WTC11 (cell line): ENCODE measurements around the gene PRKAR1B.

ENCODE experiments used
- ESRRA ChIP-seq: sonication (generic); formaldehyde crosslinking; IDR thresholded peaks from 2 replicates; pipeline ENCODE4 v1.8.1; 2022; ENCODE audit warnings: mild to moderate bottlenecking, missing genetic modification reagents, borderline replicate concordance
- NR2C2 ChIP-seq: sonication (generic); formaldehyde crosslinking; IDR thresholded peaks from 2 replicates; pipeline ENCODE4 v1.8.0; 2022; ENCODE audit warnings: mild to moderate bottlenecking, missing genetic modification reagents
- PRRX2 ChIP-seq: fragments of 250-450 bp; sonication (Bioruptor Pico); IDR thresholded peaks from 2 replicates; pipeline ENCODE4 v1.8.0; 2021; ENCODE audit warnings: mild to moderate bottlenecking
- SMAD4 ChIP-seq: sonication (generic); formaldehyde crosslinking; IDR thresholded peaks from 2 replicates; pipeline ENCODE4 v1.8.0; 2022; ENCODE audit warnings: mild to moderate bottlenecking, missing genetic modification reagents
- SOX15 ChIP-seq: fragments of 250-450 bp; sonication (Bioruptor Pico); IDR thresholded peaks from 2 replicates; pipeline ENCODE4 v1.9.0; 2021; ENCODE audit warnings: mild to moderate bottlenecking
- STAT6 ChIP-seq: sonication (generic); formaldehyde crosslinking; conservative IDR thresholded peaks from 2 replicates; pipeline ENCODE4 v1.8.1; 2023; ENCODE audit warnings: mild to moderate bottlenecking, low read depth, missing genetic modification reagents, moderate library complexity
- TCF7 ChIP-seq: sonication (generic); formaldehyde crosslinking; IDR thresholded peaks from 2 replicates; pipeline ENCODE4 v1.8.0; 2022; ENCODE audit warnings: mild to moderate bottlenecking, low read depth, missing genetic modification reagents, moderate library complexity
- TEAD1 ChIP-seq: sonication (generic); formaldehyde crosslinking; IDR thresholded peaks from 2 replicates; pipeline ENCODE4 v1.8.0; 2022; ENCODE audit warnings: mild to moderate bottlenecking, missing genetic modification reagents
- ZNF121 ChIP-seq: sonication (generic); formaldehyde crosslinking; IDR thresholded peaks from 2 replicates; pipeline ENCODE4 v1.8.0; 2023; ENCODE audit warnings: missing genetic modification reagents
- ZNF138 ChIP-seq: sonication (generic); formaldehyde crosslinking; conservative IDR thresholded peaks from 2 replicates; pipeline ENCODE4 v1.8.1; 2022; ENCODE audit warnings: mild to moderate bottlenecking, moderate library complexity, missing genetic modification reagents
- ZSCAN18 ChIP-seq: fragments of 250-450 bp; sonication (Bioruptor Pico); IDR thresholded peaks from 2 replicates; pipeline ENCODE4 v2.1.2; 2022; ENCODE audit warnings: mild to moderate bottlenecking, moderate library complexity
- TF ChIP-seq, protein P1 (sequence below): fragments of 200-600 bp; IDR thresholded peaks from 2 replicates; pipeline ENCODE4 v1.8.0; 2022; ENCODE audit warnings: antibody characterized with exemption
- TF ChIP-seq, protein P2 (sequence below): sonication (generic); formaldehyde crosslinking; conservative IDR thresholded peaks from 2 replicates; pipeline ENCODE4 v1.8.1; 2022; ENCODE audit warnings: mild to moderate bottlenecking, missing genetic modification reagents

DNA sequence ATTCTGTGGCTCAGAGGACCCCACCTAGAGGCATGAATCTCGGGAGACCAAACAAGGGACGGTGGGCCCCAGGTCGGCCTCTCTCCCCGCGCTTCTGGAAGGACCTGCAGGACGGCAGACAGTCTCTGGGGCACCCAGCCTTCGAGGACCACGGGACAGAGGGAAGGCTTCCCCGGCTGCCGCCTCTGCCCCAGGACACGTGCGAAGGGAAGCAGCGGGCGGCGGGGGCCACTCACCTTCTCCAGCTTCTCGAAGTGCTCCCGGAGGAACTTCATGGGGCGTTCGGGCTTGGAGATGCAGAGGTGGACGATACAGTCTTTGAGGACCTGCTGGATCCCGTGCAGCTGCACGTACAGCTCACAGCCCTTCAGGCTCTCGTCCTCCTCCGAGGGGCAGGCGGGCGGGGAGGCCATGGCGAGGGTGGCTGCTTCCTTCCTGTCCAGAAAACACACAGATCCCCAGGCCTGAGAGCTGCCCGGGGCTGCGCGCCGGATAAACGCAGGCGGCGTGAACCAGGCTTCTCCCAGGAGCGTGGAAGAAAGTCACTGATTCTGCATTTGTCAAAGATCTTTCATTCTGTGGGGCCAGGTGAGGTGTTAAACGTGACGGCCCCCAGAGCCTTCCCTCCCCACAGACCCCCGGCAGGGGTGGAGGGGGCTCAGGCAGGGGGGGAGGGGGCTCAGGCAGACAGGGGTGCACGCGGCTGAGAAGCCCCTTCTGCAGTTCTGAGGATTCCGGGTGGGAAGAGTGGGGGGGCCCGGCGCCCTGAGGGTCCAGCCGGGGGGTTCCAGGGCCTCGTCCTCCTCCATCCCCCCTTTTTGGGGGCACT lies 15.8 kb downstream of the PRKAR1B start:
- TF ChIP-seq SOX15 (CRISPR knock-in tag) (no peak), ZNF138 (CRISPR knock-in tag) (no peak), NR2C2 (CRISPR knock-in tag) (no peak), ZSCAN18 (no peak), SMAD4 (CRISPR knock-in tag) (no peak), ESRRA (no peak), TCF7 (CRISPR knock-in tag) (no peak), ZNF121 (no peak), TEAD1 (no peak), STAT6 (CRISPR knock-in tag) (no peak), PRRX2 (CRISPR knock-in tag) (no peak)
- TF ChIP-seq, protein P1, sequence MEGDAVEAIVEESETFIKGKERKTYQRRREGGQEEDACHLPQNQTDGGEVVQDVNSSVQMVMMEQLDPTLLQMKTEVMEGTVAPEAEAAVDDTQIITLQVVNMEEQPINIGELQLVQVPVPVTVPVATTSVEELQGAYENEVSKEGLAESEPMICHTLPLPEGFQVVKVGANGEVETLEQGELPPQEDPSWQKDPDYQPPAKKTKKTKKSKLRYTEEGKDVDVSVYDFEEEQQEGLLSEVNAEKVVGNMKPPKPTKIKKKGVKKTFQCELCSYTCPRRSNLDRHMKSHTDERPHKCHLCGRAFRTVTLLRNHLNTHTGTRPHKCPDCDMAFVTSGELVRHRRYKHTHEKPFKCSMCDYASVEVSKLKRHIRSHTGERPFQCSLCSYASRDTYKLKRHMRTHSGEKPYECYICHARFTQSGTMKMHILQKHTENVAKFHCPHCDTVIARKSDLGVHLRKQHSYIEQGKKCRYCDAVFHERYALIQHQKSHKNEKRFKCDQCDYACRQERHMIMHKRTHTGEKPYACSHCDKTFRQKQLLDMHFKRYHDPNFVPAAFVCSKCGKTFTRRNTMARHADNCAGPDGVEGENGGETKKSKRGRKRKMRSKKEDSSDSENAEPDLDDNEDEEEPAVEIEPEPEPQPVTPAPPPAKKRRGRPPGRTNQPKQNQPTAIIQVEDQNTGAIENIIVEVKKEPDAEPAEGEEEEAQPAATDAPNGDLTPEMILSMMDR: no peak
- TF ChIP-seq, protein P2, sequence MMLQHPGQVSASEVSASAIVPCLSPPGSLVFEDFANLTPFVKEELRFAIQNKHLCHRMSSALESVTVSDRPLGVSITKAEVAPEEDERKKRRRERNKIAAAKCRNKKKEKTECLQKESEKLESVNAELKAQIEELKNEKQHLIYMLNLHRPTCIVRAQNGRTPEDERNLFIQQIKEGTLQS (CRISPR knock-in tag): no peak
